ENCODE results near the gene CHST9.
"Not testable (repeated sequence)": the region's sequence is repeated elsewhere in the genome, so short reads cannot be mapped to it uniquely, and the experiment has no call there.

The CHST9 gene, protein sequence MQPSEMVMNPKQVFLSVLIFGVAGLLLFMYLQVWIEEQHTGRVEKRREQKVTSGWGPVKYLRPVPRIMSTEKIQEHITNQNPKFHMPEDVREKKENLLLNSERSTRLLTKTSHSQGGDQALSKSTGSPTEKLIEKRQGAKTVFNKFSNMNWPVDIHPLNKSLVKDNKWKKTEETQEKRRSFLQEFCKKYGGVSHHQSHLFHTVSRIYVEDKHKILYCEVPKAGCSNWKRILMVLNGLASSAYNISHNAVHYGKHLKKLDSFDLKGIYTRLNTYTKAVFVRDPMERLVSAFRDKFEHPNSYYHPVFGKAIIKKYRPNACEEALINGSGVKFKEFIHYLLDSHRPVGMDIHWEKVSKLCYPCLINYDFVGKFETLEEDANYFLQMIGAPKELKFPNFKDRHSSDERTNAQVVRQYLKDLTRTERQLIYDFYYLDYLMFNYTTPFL

DNA sequence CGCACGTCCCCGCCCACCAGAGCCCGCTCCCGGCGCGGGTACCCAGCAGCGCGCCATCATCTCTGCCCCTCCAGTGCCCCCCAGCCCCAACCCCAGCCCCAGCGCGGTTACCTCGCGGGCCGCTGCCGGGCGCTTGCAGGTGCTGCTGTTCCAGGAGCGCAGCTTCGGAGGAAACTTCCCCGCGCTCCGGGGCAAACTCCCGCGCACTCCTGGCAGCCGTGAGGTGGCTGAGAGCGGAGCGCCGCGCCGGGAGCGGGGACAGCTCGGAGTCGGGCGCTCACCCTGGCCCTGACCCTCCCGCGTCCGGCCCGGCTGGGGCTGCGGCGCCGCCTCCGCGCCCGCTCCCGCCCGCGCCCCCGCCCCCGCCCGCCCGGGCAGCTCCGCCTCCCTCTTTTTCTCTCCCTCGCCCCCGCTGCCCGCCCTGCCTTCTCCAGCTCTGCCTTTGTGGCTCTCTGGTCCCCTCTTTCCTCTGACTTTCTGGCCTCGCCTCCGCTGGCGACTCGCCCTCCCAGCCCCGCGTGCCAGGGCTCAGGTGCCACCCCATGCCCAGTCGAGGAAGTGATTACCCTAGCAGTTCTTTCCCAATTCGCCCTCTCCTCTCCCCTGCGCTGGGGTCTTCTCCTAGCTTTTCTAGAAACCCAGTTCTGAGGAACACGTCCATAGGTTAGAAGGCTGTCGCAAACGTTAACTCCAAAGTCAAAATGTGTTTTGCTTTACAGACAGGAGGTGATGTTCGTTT is at the start of gene CHST9:
CHST9 (minus strand) TSS at position 284 of the 739 bp plus-strand sequence. CDS start 42,499 bp downstream, outside the sequence.
- DNase-seq: no peak

- DNase-seq: not testable (repeated sequence)
These were observed 47.2 kb upstream of the CHST9 start for GRCh38 chr18:27232355-27232754.

- not testable (repeated sequence) for DNase-seq
These were observed 46.6 kb upstream of the CHST9 start for GRCh38 chr18:27231671-27232070.

DNA sequence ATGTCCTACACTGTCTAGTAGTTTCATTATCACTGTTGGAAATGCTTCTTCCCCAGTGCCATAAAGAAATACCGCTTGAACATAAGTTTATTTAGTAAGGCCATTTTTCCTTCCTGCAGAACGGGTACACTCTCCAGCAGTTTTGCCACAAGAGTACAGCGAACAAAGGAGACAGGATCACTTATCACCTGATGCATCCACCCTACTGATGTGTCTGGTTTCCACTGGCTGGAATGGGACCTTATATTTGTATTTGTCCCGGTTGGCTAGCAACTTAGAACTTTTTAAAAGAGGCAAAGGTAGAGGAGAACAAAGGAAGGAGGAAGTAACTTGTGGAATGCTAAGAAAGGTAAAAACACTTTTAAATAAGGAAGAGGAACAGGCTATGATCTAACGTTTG is 46.1 kb upstream of the CHST9 start:
- DNase-seq: not testable (repeated sequence)

- no peak for DNase-seq
These were observed 42.6 kb upstream of the CHST9 start for GRCh38 chr18:27227721-27228120.

GRCh38 chr18:27226556-27227075 is 41.5 kb upstream of the CHST9 start:
- DNase-seq: no peak

- DNase-seq: no peak
These were observed 40.9 kb upstream of the CHST9 start for GRCh38 chr18:27225947-27226481.

DNA sequence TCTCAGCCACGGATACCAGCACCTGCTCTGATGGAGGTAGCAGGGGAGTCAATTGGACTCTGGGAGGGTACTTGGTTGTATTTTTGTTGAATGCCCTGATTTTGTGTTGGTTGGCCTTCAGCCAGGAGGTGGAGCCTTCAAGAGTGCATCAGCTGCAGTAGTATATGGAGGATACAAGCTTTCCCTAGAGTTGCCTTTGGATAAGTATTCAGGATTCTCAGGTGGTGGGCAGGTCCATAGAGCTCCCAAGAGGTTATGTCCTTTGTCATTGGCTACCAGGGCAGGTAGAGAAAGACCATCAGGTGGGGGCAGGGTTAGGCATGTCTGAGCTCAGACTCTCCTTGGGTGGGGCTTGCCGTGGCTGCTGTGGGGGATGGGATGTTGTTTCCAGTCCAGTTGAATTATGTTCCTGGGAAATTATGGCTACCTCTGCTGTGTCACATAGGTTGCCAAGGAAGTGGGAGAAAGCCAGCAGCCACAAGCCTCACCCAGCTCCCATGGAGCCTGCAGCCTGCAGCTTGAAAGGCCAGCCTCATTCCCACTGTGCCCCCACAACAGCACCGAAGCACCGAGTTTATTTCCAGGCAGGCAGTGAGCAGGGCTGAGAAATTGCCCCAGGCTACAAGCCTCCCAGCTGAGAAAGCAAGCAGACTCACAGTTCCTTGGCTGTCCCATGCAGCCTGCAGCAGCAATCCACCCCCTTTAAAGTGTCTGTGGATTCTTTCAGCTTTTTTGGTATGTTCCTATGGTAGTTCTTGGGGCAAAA is 38.6 kb upstream of the CHST9 start:
- DNase-seq: no peak

DNA sequence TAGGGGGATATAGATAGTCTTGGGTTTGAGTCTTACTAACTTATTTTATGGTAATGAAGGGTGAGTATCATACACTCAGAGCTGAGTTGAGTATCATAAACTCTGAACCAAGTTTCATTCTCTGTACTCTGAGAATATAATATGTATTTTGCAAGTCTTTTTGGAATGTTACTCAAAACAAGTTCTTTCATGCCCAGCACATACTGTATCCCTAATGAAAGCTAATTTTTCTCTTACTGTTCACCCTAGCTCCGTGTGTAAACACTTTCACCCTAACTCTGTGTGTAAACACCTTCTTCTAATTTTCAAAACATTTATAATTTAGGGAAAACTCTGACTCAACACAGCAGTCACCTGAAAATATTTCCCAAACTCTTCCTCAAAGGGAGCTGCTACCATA is 29.7 kb upstream of the CHST9 start:
- no peak for DNase-seq

DNA sequence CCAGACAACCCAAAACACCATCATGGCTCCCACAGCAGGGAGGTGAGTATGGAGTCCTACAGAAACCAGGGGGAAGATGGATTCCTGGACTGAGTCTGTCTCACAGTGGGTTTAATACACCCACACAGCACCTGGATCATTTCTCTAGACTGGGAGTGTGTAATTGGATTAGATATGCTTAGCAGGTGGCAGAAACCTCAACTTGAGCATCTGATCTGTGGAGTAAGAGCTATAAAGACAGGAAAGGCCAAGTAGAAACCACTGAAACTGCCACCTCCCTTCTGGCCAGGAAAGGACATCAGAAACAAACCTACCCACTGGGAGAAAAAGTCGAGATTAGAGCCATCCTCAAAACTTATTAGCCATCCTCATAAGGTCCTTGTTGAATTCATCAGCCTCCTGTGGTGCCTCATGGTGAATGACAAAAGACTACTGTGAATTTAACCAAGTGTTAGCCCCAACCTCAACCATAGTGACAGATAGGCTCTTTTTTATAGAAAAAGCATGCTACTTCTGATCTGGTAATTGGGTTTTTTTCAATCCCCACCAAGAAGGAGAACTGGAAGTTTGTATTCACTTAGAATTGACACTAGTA is 28.1 kb upstream of the CHST9 start:
- no peak for DNase-seq

GRCh38 chr18:27211569-27211968 is 26.5 kb upstream of the CHST9 start:
- DNase-seq: no peak

- DNase-seq: no peak
These were observed 21.3 kb upstream of the CHST9 start for GRCh38 chr18:27206411-27206810.

- DNase-seq: no peak
These were observed 17.6 kb upstream of the CHST9 start for GRCh38 chr18:27202741-27203140.

DNA sequence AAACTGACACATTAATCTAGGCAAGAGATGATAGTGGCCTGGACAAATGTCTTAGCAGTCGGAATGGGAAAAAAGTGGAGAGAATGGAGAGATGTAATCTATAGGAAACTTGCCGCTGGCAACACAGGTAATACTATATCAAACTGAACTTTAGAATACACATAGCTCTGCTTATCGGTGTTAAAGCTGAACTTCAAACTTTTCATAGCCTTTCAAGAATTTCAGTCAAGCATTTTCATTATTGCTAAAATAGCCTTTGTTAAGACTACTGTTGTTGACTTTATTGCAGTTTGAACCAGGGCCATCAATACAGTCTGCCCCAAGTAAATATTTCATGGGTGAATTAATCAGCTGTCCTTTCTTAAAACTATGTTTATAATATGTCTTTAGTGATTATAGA is 12.9 kb upstream of the CHST9 start:
- no peak for DNase-seq

DNA sequence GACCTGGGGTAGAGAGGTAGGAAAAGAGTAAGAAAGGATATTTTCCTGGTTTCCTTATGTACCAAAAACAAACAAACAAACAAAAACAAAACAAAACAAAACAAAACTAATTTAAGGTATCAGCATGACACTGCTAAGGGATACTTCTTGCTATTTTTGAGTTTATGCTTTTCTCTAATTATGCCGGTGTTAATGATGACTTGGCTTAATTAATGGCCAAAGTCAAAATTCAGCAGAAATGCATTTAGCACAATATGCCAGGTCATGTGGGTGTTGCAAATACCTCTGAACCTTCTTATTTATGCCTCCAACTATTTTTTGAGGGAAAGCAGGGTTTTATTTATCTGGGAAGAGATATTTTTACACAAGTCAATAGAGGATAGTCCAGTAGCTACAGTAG is 3.2 kb upstream of the CHST9 start:
- no peak for DNase-seq

- DNase-seq: no peak
These were observed 789 bp upstream of the CHST9 start for GRCh38 chr18:27185897-27186296.

DNA sequence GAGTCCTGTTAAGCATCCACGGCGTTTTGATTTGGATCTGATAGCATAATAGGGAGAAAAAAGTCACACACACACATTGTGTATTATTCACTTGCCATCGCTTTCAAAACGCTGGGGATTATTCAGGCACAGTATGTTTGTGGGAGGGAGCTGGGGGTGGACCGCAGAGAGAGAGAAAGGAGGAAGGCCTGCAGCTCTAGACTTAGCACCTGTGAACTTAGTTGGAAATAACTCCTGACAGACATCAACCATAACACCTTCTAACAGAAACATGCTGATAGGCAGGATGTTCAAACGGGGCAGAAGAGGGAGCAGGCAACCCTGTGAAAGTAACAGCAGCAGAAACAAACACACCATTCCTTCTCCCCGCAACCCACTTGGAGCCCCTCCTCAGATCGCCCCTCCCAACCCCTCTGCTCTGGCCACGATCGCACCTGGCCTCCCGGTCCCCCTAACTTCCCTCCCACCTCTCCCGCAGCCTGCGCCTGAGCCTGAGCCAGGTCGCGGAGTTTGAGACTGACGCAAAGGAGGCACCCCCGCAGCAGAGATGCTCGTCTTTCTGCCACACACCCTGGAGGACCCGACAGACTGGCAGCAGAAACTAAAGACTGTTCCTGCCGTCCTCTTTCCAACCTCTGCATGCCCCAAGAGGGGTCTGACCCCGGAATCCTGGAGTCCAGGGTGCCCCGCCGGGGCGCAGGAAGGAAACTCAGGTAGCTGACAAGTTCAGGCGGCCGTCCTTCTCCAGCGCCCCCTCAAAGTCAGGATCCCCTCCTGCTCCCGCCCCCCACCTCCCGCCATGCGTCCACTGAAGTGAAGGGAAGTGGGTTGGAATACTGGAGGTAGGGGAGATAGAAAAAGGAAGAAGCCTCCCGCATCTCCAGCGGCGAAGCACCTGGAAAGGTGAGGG is 738 bp downstream of the CHST9 start:
- no peak for DNase-seq

DNA sequence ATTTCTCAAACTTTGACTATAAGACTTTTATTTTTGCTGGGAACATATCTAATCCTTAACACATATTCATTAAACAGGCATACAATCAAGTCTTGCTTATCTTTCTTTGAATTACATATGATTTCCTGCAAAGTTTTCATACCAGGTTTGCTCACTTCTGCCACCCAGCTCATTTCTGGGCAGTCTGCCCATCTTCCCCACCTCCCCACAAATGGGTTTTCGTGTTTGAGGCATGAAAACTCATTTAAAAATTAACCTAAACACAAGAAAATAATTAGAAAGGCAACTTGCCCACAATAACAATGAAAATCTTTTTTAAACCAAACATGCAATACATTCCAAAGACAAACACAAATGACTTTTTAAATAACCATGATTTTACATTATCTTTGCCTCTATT is 3.4 kb downstream of the CHST9 start:
- DNase-seq: no peak

DNA sequence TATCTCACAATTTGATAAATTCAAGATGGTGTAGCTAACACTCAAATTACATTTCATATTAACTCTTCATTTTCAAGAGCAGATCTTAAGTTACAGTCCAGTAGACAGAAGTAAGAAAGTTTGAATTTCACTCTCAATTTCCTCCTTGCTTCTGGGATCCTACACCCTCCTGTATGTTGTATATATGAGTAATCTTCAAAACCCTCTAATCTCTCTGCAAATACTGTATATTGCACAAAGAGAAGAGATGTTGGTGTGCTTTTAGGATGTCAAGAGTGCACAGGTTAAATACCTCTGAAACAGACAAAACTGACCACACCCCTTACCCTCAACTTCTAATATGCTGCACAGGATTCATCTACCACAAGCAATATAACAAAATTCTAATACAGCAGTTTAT is 6.7 kb downstream of the CHST9 start:
- DNase-seq: no peak

DNA sequence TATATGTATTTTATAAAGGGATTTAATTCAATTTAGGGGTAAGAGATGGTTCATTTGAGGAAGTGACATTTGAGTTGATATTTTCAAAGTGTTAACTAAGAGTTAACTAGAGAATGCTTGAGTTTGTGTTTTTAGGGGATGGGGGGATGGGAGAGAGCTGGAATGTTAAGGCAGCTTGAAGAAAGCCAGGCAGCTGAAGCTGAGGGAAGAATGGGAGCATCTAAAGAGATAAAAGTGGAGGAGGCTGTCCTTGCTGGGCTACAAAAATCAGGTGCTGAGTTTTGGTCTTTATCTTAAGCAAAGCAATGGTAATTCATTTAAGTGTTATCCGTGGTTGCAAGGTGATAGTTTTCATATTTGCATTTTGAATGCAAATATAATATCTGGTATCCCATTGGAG is 9.2 kb downstream of the CHST9 start:
- no peak for DNase-seq

- no peak for DNase-seq
These were observed 9.9 kb downstream of the CHST9 start for GRCh38 chr18:27175245-27175644.

All from activated CD8-positive, alpha-beta memory T cell treated with anti-CD3 and anti-CD28 coated beads, Interleukin-2, amount 50 U/mL, for 48 hours (primary cell).